OCI-LY1 (cell line): ENCODE measurements around the gene CTAGE15.
"Not testable (repeated sequence)": the region's sequence is repeated elsewhere in the genome, so short reads cannot be mapped to it uniquely, and the experiment has no call there.

ENCODE experiments used
- H2AFZ ChIP-seq: fragments of 200-600 bp; sonication (generic), shearing (Covaris generic); 2 replicates; pipeline ENCODE4 v1.6.0; 2014; ENCODE audit warnings: antibody characterized with exemption, mild to moderate bottlenecking, low read length
- H3F3A ChIP-seq: fragments of 200-600 bp; sonication (generic), shearing (Covaris generic); 2 replicates; pipeline ENCODE4 v1.6.0; 2014; ENCODE audit warnings: mild to moderate bottlenecking, antibody characterized with exemption, low read length, moderate library complexity; ENCODE audit not compliant: insufficient read depth
- H3K27ac ChIP-seq: fragments of 200-600 bp; sonication (generic); 2 replicates; pipeline ENCODE4 v1.5.1; 2014; ENCODE audit warnings: low read length, mixed run types, mild to moderate bottlenecking, low read depth; ENCODE audit not compliant: poor library complexity, severe bottlenecking
- H3K27me3 ChIP-seq: fragments of 200-600 bp; sonication (generic); 2 replicates; pipeline ENCODE4 v1.6.0; 2014; ENCODE audit warnings: antibody characterized with exemption, mild to moderate bottlenecking, low read length, moderate library complexity; ENCODE audit not compliant: insufficient read depth
- H3K36me3 ChIP-seq: fragments of 200-600 bp; sonication (generic); 2 replicates; pipeline ENCODE4 v1.6.1; 2014; ENCODE audit warnings: mild to moderate bottlenecking, antibody characterized with exemption, low read length, moderate library complexity, mixed read lengths; ENCODE audit not compliant: insufficient read depth
- H3K4me1 ChIP-seq: fragments of 200-600 bp; sonication (generic); 2 replicates; pipeline ENCODE4 v1.5.1; 2014; ENCODE audit warnings: mild to moderate bottlenecking, low read length, moderate library complexity; ENCODE audit not compliant: insufficient read depth, severe bottlenecking
- H3K4me2 ChIP-seq: fragments of 200-600 bp; sonication (generic), shearing (Covaris generic); 2 replicates; pipeline ENCODE4 v1.6.1; 2014; ENCODE audit warnings: low read length
- H3K4me3 ChIP-seq: fragments of 200-600 bp; sonication (generic); 2 replicates; pipeline ENCODE4 v1.5.1; 2014; ENCODE audit warnings: low read length, low read depth, mild to moderate bottlenecking, mixed read lengths; ENCODE audit not compliant: poor library complexity, severe bottlenecking
- H3K79me2 ChIP-seq: fragments of 200-600 bp; shearing (Covaris generic); 2 replicates; pipeline ENCODE4 v1.6.1; 2016; ENCODE audit warnings: mixed run types, low read length, mixed read lengths; ENCODE audit not compliant: insufficient read depth
- H3K9ac ChIP-seq: fragments of 200-600 bp; sonication (generic), shearing (Covaris generic); 2 replicates; pipeline ENCODE4 v1.6.1; 2014; ENCODE audit warnings: mild to moderate bottlenecking, low read length, mixed read lengths
- H3K9me2 ChIP-seq: fragments of 200-600 bp; sonication (generic), shearing (Covaris generic); 2 replicates; pipeline ENCODE4 v1.6.1; 2014; ENCODE audit warnings: low read depth, mild to moderate bottlenecking, low read length, mixed read lengths
- H3K9me3 ChIP-seq: fragments of 200-600 bp; shearing (Covaris generic); 2 replicates; pipeline ENCODE4 v1.6.1; 2014; ENCODE audit warnings: low read length, mixed read lengths
- H4K20me1 ChIP-seq: fragments of 200-600 bp; sonication (generic), shearing (Covaris generic); 2 replicates; pipeline ENCODE4 v1.6.0; 2016; ENCODE audit warnings: mild to moderate bottlenecking, low read length; ENCODE audit not compliant: insufficient read depth

CTAGE15 gene

GRCh38 chr7:143615545-143615944, 43.9 kb downstream of the CTAGE15 start:
- not testable (repeated sequence) for H3K4me2 ChIP-seq, H2AFZ ChIP-seq, H3K9me3 ChIP-seq, H3K79me2 ChIP-seq, H3K27ac ChIP-seq, H3F3A ChIP-seq, H3K4me1 ChIP-seq, H3K9ac ChIP-seq, H3K9me2 ChIP-seq, H4K20me1 ChIP-seq, H3K27me3 ChIP-seq, H3K4me3 ChIP-seq, H3K36me3 ChIP-seq

- H3K9me2 ChIP-seq, H3K4me3 ChIP-seq, H3K4me2 ChIP-seq, H3K36me3 ChIP-seq, H4K20me1 ChIP-seq, H3K27me3 ChIP-seq, H3K27ac ChIP-seq, H3K79me2 ChIP-seq, H3F3A ChIP-seq, H2AFZ ChIP-seq, H3K9ac ChIP-seq, H3K9me3 ChIP-seq, H3K4me1 ChIP-seq: not testable (repeated sequence)
These were observed 45.6 kb downstream of the CTAGE15 start for GRCh38 chr7:143617204-143617603.

- H3K9ac ChIP-seq, H3K4me1 ChIP-seq, H3K9me3 ChIP-seq, H3K36me3 ChIP-seq, H2AFZ ChIP-seq, H3K27me3 ChIP-seq, H3K79me2 ChIP-seq, H3K9me2 ChIP-seq, H3K27ac ChIP-seq, H3K4me2 ChIP-seq, H3F3A ChIP-seq, H3K4me3 ChIP-seq, H4K20me1 ChIP-seq: not testable (repeated sequence)
These were observed 48.5 kb downstream of the CTAGE15 start for GRCh38 chr7:143620058-143620457.

GRCh38 chr7:143620646-143621045, 49.0 kb downstream of the CTAGE15 start, which contains the start of gene TCAF2:
Gene TCAF2 (plus strand): TSS chr7:143620974.
- H2AFZ ChIP-seq, H3K9me2 ChIP-seq, H3K27ac ChIP-seq, H4K20me1 ChIP-seq, H3K4me1 ChIP-seq, H3K4me2 ChIP-seq, H3K27me3 ChIP-seq, H3K36me3 ChIP-seq, H3F3A ChIP-seq, H3K79me2 ChIP-seq, H3K9ac ChIP-seq, H3K4me3 ChIP-seq, H3K9me3 ChIP-seq: not testable (repeated sequence)

GRCh38 chr7:143621175-143621574, 49.6 kb downstream of the CTAGE15 start:
- not testable (repeated sequence) for H2AFZ ChIP-seq, H3K9me2 ChIP-seq, H3K36me3 ChIP-seq, H3K4me1 ChIP-seq, H3K27me3 ChIP-seq, H3K9ac ChIP-seq, H4K20me1 ChIP-seq, H3K4me3 ChIP-seq, H3K27ac ChIP-seq, H3K4me2 ChIP-seq, H3F3A ChIP-seq, H3K9me3 ChIP-seq, H3K79me2 ChIP-seq

GRCh38 chr7:143622130-143622529, 50.5 kb downstream of the CTAGE15 start:
- not testable (repeated sequence) for H3K27ac ChIP-seq, H3K9ac ChIP-seq, H3F3A ChIP-seq, H4K20me1 ChIP-seq, H3K4me3 ChIP-seq, H3K4me1 ChIP-seq, H2AFZ ChIP-seq, H3K4me2 ChIP-seq, H3K36me3 ChIP-seq, H3K9me2 ChIP-seq, H3K27me3 ChIP-seq, H3K79me2 ChIP-seq, H3K9me3 ChIP-seq
